Skin of body (tissue), 2 donors: ENCODE measurements around the gene GDAP2. TPM values are rescaled to one million over a fixed set of nuclear protein-coding genes. Genes with fewer than 3 reads are reported as not detected.
"Not testable (repeated sequence)": the region's sequence is repeated elsewhere in the genome, so short reads cannot be mapped to it uniquely, and the experiment has no call there.

Experiments used
- DNase-seq: peaks from one replicate; lab custom pipeline; 2025; lab: John Stamatoyannopoulos, UW
- total RNA-seq: library from RNA; depleted of rRNA; stranded (reverse); fragments of >200 nt; gene quantifications from one replicate; pipeline ENCODE4 v1.2.3, GENCODE V29; 2014

The GDAP2 gene
- total RNA-seq, 1 donor from 2014 or later: 22.2 TPM

DNA sequence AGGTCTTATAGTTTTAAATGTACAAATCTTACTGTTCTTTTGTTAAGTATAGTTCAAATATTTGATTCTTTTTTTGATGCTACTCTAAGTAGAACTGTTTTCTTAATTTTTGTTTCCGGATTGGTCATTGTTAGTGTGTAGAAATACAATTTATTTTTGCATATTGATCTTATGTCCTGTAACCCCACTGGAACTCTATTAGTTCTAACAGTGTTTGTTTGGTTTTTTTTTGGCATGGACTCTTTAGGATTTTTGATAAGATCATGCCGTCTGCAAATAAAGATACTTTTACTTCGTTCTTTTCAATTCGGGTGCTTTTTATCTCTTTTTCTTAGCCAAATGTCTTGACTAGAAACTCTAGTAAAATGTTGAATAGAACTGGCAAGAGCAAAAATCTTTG, 26.5 kb downstream of the GDAP2 start:
- DNase-seq: no peak

DNA sequence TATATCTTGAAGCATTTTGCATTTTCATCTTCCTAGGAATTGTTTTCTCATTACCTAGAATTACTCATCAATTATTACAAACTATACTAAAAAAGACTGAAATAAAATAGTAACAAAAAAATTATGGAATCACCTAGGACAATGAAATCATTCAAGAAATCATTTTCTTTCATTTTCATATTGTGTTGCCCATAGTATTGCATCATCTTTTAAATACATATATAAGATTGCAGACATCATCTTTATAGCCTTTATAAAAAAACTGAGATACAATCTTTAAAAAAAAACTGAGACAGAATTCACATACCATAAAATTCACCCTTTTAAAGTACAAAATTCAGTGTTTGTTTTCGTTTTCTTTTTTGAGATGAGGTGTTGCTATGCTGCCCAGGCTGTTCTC, 29.6 kb downstream of the GDAP2 start:
- no peak for DNase-seq

GRCh38 chr1:117897551-117897950, 31.9 kb downstream of the GDAP2 start:
- no peak for DNase-seq

GRCh38 chr1:117895482-117896114, 33.8 kb downstream of the GDAP2 start:
- DNase-seq: peak; percentile 74

- no peak for DNase-seq
Observed at GRCh38 chr1:117894078-117894477, 35.3 kb downstream of the GDAP2 start.

DNA sequence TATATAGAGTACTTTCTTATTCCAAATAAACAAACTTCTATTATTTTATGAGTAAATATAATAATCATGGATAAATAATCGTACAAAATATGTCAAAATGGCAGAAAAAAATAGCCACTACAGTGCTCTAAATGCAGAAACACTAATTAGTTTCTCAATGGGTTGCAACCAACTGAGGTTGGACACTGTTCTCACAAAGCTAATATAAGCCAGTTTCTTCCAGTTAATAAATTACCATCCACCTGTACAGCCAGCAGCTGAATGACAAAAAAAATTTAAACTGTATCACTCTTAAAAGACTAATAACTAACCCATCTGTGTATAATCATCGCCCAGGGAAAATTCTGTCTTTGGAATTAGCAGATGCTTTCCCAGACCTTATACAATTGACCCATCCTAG, 36.9 kb downstream of the GDAP2 start:
- no peak for DNase-seq

- no peak for DNase-seq
Observed at GRCh38 chr1:117890452-117890851, 39.0 kb downstream of the GDAP2 start.

GRCh38 chr1:117886101-117886795, 43.2 kb downstream of the GDAP2 start:
- DNase-seq: no peak

GRCh38 chr1:117883616-117884015, 45.8 kb downstream of the GDAP2 start:
- no peak for DNase-seq

GRCh38 chr1:117879284-117879683, 50.1 kb downstream of the GDAP2 start:
- DNase-seq: no peak

DNA sequence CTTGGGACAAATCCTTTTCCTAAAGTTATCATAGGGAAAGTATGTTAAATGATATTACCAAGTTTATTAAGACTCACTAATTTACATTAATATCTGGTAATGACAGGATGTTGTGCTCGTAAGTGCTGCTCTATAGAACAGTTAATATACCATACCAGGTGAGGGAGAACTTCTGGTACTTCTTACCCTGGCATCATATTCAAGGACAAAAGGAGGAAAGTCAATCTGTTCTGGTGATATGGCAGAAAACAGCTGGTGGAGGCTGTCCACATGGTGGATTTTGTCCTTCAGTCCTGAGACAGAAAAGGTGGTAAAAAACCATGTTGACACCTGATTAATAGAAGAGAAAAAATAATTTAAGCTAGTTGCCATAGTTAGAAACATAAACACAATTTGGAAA, 51.6 kb downstream of the GDAP2 start:
- no peak for DNase-seq

DNA sequence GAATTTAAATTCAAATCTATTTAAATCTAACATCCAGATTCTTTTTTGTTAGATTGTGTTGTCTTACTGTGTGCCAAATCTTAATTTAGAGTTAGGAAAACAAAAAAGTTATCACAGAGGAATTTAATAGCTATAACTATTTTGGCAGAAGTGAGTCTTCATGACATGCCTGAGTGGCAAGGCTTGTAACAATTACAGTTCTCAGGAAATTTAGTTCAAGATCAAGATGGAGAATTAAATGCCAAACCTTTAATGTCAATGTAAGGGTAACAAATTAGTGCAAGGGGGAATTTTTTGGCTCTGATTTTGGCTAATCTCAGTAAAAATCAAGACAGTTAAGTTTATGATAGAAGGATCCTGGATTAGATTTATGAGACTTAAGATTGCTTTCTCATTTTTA, 58.4 kb downstream of the GDAP2 start:
- DNase-seq: peak; percentile 6

GRCh38 chr1:117861694-117862093, 67.7 kb downstream of the GDAP2 start:
- no peak for DNase-seq

DNA sequence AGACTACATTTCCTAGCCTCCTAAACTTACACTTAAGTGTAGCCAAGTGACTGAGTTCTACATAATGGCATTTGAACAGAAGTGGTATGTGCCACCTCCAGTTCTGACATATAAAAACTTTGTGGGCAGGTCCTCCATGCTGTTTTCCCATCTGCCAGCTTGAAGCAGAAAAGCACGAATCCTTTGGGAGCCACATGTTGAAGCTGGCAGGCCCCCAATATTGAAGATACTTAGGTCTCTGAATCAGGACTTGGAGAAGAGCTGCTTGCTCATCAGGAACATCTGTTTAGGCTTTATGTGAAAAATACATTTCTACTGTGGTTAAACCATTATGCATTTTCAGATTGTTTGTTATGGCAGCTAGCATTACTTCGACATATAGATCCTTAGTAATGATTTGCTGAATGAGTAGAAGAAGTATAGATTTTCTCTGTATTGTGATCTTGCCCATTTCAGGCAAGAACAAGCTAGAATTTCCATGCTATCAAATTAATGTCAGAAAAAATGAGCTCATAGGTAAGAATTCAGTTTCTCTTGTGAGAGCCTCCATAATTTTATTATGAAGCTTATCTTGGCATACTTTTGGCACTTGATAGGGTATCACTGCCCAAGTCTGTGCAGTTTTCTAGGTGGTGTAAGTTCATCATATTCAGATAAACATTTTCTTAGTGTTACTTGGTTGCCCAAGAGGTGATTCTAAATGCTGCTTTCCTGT, 68.4 kb downstream of the GDAP2 start:
- peak; percentile 76 for DNase-seq

DNA sequence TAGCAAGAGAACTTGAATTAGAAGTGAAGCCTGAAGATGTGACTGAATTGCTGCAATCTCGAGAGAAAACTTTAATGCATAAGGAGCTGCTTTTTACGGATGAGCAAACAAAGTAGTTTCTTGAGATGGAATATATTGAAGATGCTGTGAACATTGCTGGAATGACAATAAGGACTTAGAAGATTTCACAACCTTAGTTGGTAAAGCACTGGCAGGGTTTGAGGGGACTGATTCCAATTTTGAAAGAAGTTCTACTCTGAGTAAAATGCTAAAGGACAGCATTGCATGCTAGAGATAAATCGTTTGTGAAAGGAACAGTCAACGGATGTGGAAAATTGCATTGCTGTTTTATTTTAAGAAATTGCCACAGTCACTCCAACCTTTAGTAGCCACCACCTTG, 69.5 kb downstream of the GDAP2 start:
- no peak for DNase-seq

GRCh38 chr1:117857418-117857817, 72.0 kb downstream of the GDAP2 start:
- no peak for DNase-seq

DNA sequence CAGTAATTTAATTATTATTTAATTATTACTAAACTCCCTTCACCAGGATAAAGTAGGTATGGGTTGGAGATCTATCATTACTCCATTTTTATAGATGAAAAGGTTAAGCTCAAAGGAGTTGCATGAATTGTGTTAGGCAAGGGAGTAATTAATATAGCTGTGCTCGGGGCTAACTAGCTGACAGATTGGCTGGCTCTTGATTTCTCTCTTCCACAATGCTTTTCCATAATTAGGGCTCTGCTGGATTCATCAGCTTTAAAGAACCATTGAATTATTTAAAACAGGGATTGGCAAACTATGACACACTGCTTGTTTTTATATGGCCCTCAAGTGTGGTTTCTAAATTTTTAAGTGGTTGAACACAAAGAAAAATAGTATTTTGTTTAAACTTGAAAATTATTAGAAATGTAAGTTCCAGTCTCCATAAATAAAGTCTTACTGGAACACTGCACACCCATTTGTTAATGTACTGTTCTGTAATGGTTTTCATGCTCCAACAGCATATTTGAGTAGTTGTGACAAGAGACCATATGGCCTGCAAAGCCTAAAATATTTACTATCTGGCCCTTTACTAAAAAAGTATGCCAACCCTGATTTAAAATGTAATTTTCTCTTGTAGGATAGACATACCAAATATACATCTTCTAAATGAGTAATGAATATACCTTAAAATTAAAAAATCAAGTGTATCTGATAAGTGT, 76.4 kb downstream of the GDAP2 start:
- no peak for DNase-seq

- no peak for DNase-seq
Observed at GRCh38 chr1:117851687-117852086, 77.7 kb downstream of the GDAP2 start.

DNA sequence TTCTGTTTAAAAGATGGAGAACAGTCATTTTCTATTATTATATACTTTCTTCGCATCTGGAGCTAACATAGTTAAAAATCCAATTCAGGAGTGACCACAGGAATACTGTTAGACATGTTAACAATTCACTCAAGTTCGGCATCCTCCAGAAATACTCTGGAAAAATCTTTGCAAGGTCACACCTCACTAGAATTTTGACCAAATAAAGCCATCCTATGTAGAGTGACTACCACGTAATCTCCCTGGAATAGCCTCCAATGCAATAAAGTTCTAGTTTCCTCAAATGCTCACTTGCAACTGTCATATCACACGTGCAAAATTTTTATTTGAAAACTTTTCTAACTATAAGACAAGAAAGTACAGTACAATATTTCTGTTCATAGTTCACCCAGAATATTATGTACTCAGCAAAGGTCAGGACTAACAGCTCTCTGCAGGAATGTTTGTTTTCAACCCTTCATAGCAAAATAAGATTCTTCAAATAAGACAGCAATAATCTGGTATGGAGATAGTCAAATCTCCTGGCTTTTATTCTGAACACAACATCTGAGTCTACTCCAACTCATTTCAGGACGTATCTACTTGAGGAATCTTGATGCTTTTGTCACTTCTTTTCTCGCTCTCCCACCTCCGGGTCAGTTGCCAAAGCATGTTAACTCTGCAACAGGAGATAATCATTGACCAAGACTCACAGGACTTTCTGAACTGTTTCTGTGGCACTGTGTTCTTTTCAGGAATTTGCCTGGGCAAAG, 82.6 kb downstream of the GDAP2 start:
- no peak for DNase-seq

- not testable (repeated sequence) for DNase-seq
Observed at GRCh38 chr1:117844478-117844877, 84.9 kb downstream of the GDAP2 start.

- DNase-seq: no peak
Observed at GRCh38 chr1:117843791-117844190, 85.6 kb downstream of the GDAP2 start.
